K562 (cell line): ENCODE data around the gene SYNJ2. TPM values are rescaled to one million over a fixed set of nuclear protein-coding genes. Genes with fewer than 3 reads are reported as not detected.

ENCODE experiments used
- ATAC-seq: fragments of 200-7000 bp; cut with Tn5 transposase; 3 replicates; pipeline ENCODE4 v1.9.1; 2020; ENCODE audit warnings: moderate library complexity
- BruUV-seq: library from RNA; stranded (reverse); fragments of 400-500 nt; replicated peaks from 2 replicates; lab custom pipeline; 2021; lab: Mats Ljungman, UMichigan
- CTCF ChIA-PET: fragments of 300-600 bp; formaldehyde crosslinking; extraction: SDS; loops from one replicate; lab custom pipeline; 2021; ENCODE audit warnings: low intra/inter-chr PET ratio; lab: Yijun Ruan, JAX
- POLR2A ChIA-PET: fragments of 300-600, 350-650 bp; sonication (Branson Sonifier 250); formaldehyde crosslinking; extraction: SDS; loops from one replicate; lab custom pipeline; 2021; ENCODE audit warnings: antibody characterized with exemption, inconsistent platforms; lab: Yijun Ruan, JAX
- DNase-seq, 4 experiments: peaks; one replicate each; pipeline versions ENCODE4 v3.0.0 to v3.0.0-alpha.2; 2011 to 2018; ENCODE audit warnings: low spot score in 3 of 4, mixed read lengths in 3 of 4; ENCODE audit errors: extremely low read depth in 1 of 4
- FAIRE-seq: peaks from 2 replicates; lab custom pipeline; 2011; peaks lifted over from hg19 to GRCh38; lab: Jason Lieb, UNC
- H2AFZ ChIP-seq: 2 replicates; pipeline ENCODE4 v1.6.0; 2011; ENCODE audit warnings: low read depth, low read length, control low read depth, inconsistent platforms
- H3K27ac ChIP-seq: fragments of 200-600 bp; 3 replicates; pipeline ENCODE4 v1.8.0; 2011; ENCODE audit warnings: low read depth, mild to moderate bottlenecking, control low read depth, inconsistent platforms, low read length, moderate library complexity, mixed read lengths; ENCODE audit errors: extremely low read depth
- H3K27me3 ChIP-seq, 2 experiments: fragments of 300-600 bp in 1 of 2; 2 replicates in 1 of 2; 3 replicates in 1 of 2; pipeline versions ENCODE4 v1.6.0 to v1.8.0; 2011; ENCODE audit warnings: inconsistent platforms in 2 of 2, low read length in 2 of 2, mild to moderate bottlenecking in 1 of 2, mixed read lengths in 1 of 2, moderate library complexity in 1 of 2; ENCODE audit not compliant: control insufficient read depth in 2 of 2, insufficient read depth in 2 of 2
- H3K36me3 ChIP-seq: fragments of 300-600 bp; 3 replicates; pipeline ENCODE4 v1.8.0; 2011; ENCODE audit warnings: mild to moderate bottlenecking, low read length, inconsistent platforms; ENCODE audit not compliant: control insufficient read depth, insufficient read depth
- H3K4me1 ChIP-seq, 2 experiments: fragments of 200-600 bp in 1 of 2; replicated peaks in 1 of 2; 2 replicates in 1 of 2; 3 replicates in 1 of 2; pipeline versions ENCODE4 v1.5.1 to v1.8.0; 2011; ENCODE audit warnings: inconsistent platforms in 2 of 2, low read length in 2 of 2, mild to moderate bottlenecking in 1 of 2, mixed read lengths in 1 of 2, moderate library complexity in 1 of 2; ENCODE audit not compliant: control insufficient read depth in 2 of 2, insufficient read depth in 2 of 2
- H3K4me2 ChIP-seq: 2 replicates; pipeline ENCODE4 v1.6.1; 2011; ENCODE audit warnings: low read length, control low read depth, inconsistent platforms, mixed read lengths; ENCODE audit not compliant: insufficient read depth
- H3K4me3 ChIP-seq: fragments of 200-600 bp; sonication (generic), shearing (Covaris generic); 2 replicates; pipeline ENCODE4 v1.5.1; 2016; ENCODE audit warnings: control low read depth, inconsistent platforms
- H3K79me2 ChIP-seq: fragments of 200-600 bp; 3 replicates; pipeline ENCODE4 v1.8.0; 2011; ENCODE audit warnings: low read length, inconsistent platforms; ENCODE audit not compliant: control insufficient read depth, insufficient read depth
- H3K9ac ChIP-seq, 2 experiments: 2 replicates each; pipeline versions ENCODE4 v1.6.0 to v1.6.1; 2011; ENCODE audit warnings: low read depth in 2 of 2, low read length in 2 of 2, control low read depth in 1 of 2, inconsistent platforms in 1 of 2, mild to moderate bottlenecking in 1 of 2, mixed read lengths in 1 of 2; ENCODE audit not compliant: insufficient read depth in 1 of 2
- H3K9me1 ChIP-seq: one replicate; pipeline ENCODE4 v1.6.0; 2011; ENCODE audit warnings: inconsistent platforms, mild to moderate bottlenecking, low read length, moderate library complexity; ENCODE audit not compliant: control insufficient read depth, insufficient read depth
- H3K9me3 ChIP-seq: replicated peaks from 2 replicates; pipeline ENCODE4 v1.5.1; 2011; ENCODE audit warnings: low read depth, low read length, inconsistent platforms; ENCODE audit not compliant: control insufficient read depth, insufficient read depth
- H4K20me1 ChIP-seq: replicated peaks from 2 replicates; pipeline ENCODE4 v1.6.1; 2011; ENCODE audit warnings: low read length, inconsistent platforms, mixed read lengths; ENCODE audit not compliant: control insufficient read depth, insufficient read depth
- GATAD2B ChIP-seq: fragments of 450-650 bp; IDR thresholded peaks from 2 replicates; pipeline ENCODE4 v1.6.1; 2017; ENCODE audit warnings: mild to moderate bottlenecking, borderline replicate concordance
- ZNF263 ChIP-seq: sonication (generic); formaldehyde crosslinking; IDR thresholded peaks from 2 replicates; pipeline ENCODE4 v1.8.0; 2022; ENCODE audit warnings: mild to moderate bottlenecking, missing genetic modification reagents, borderline replicate concordance
- WGBS: fragments of 100-300 bp; shearing (Covaris generic); methylation state at CpG from one replicate; pipeline ENCODE4 v1.1.6; 2016; ENCODE audit warnings: low coverage, mixed read lengths; ENCODE audit not compliant: insufficient coverage; ENCODE audit errors: missing lambda C conversion rate; 5-methylcytosine and 5-hydroxymethylcytosine counted together
- in situ Hi-C: fragments of 300-500 bp; cut with MboI; formaldehyde crosslinking; loops from 4 replicates; pipeline ENCODE4 v1.15.0; 2018; ENCODE audit warnings: inconsistent platforms, mixed read lengths
- intact Hi-C: fragments of 100-400 bp; cut with micrococcal nuclease; formaldehyde crosslinking; loops from 2 replicates; pipeline ENCODE4 v1.14.2; 2022
- polyA plus RNA-seq, 8 experiments: library from polyadenylated mRNA; depleted of rRNA in 4 of 8; stranded (reverse) in 5 of 8; unstranded in 3 of 8; fragments of >200 nt; fragmentation: Nextera tagmentation in 2 of 8; fragmentation: Illumina TruSeq in 1 of 8; extraction: Ambion mirVana in 2 of 8; extraction: Trizol in 1 of 8; gene quantifications; 2 replicates each; pipeline versions ENCODE4 v1.2.1 to v1.2.3, GENCODE V29; 2011 to 2014; ENCODE audit warnings: inconsistent platforms in 1 of 8, missing spikeins in 1 of 8
- total RNA-seq, 7 experiments: library from RNA; depleted of rRNA in 6 of 7; stranded (reverse); fragments of >200 nt in 6 of 7; fragmentation: Illumina TruSeq in 2 of 7; extraction: Trizol in 2 of 7; gene quantifications; 2 replicates each; pipeline versions ENCODE4 v1.2.1 to v1.2.3, GENCODE V29; 2011 to 2021; ENCODE audit warnings: low replicate concordance in 1 of 7
- TF ChIP-seq, protein P1 (sequence below): fragments of 450-650 bp; IDR thresholded peaks from 2 replicates; pipeline ENCODE4 v1.6.1; 2016; ENCODE audit warnings: mild to moderate bottlenecking

Gene SYNJ2
- total and polyA plus RNA-seq, 9 of the 15 experiments (the other 6 are each of a cell fraction or from before 2014, with no cell fraction given): 3.0 to 27.7 (median 17.8) TPM

GRCh38 chr6:158048589-158048988 is 66.9 kb downstream of the SYNJ2 start:
- ChIA-PET POLR2A (interaction anchor here (0.6 to 4.4 kb wide), 10 partner anchors 8 to 222 kb away, joined by 3 to 28 read pairs (median 4); no protein-coding TSS in a partner anchor), CTCF (no interaction called here)
- 65% methylated on average over 7 of the region's 7 CpGs for WGBS
- 0 out of 2 replicates have a peak, but pooled peaks have one; percentile 0 for TF ChIP-seq ZNF263 (CRISPR knock-in tag)
- no peak for TF ChIP-seq GATAD2B
- TF ChIP-seq, protein P1, sequence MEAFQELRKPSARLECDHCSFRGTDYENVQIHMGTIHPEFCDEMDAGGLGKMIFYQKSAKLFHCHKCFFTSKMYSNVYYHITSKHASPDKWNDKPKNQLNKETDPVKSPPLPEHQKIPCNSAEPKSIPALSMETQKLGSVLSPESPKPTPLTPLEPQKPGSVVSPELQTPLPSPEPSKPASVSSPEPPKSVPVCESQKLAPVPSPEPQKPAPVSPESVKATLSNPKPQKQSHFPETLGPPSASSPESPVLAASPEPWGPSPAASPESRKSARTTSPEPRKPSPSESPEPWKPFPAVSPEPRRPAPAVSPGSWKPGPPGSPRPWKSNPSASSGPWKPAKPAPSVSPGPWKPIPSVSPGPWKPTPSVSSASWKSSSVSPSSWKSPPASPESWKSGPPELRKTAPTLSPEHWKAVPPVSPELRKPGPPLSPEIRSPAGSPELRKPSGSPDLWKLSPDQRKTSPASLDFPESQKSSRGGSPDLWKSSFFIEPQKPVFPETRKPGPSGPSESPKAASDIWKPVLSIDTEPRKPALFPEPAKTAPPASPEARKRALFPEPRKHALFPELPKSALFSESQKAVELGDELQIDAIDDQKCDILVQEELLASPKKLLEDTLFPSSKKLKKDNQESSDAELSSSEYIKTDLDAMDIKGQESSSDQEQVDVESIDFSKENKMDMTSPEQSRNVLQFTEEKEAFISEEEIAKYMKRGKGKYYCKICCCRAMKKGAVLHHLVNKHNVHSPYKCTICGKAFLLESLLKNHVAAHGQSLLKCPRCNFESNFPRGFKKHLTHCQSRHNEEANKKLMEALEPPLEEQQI: no peak
- Histone ChIP-seq H3K9ac (peak overlapping the region in 1 of 2 experiments; percentile 66; a peak in 1 of 4 replicates), H3K9me1 (no peaks in the 10 kb centered on the region), H3K79me2 (no peaks in the 10 kb centered on the region), H3K9me3 (no peaks in the 10 kb centered on the region), H3K27me3 (no peaks in the 10 kb centered on the region), H3K4me1 (peaks cover 13 to 22% of the 10 kb centered on the region in 2 experiments; a peak in 4 of 5 replicates), H3K4me2 (no peak overlapping the region), H4K20me1 (peaks cover 31% of the 10 kb centered on the region), H3K4me3 (no peak overlapping the region), H3K36me3 (peaks cover 8% of the 10 kb centered on the region), H2AFZ (no peak overlapping the region), H3K27ac (no peak overlapping the region)
- DNase-seq (no peak), FAIRE-seq (no peak), ATAC-seq (peak; percentile 16)
- intact Hi-C loops: no loop called here
- no TSS peak for BruUV-seq
- in situ Hi-C loops: no loop called here
